DMS114 treated with DMSO at 0.1 percent for 48 hours (cell line): ENCODE results near the gene COX4I1.

ENCODE experiments used
- DNase-seq: peaks from one replicate; lab custom pipeline; 2025; ENCODE audit not compliant: unreplicated experiment; lab: John Stamatoyannopoulos, UW

COX4I1 gene

DNA sequence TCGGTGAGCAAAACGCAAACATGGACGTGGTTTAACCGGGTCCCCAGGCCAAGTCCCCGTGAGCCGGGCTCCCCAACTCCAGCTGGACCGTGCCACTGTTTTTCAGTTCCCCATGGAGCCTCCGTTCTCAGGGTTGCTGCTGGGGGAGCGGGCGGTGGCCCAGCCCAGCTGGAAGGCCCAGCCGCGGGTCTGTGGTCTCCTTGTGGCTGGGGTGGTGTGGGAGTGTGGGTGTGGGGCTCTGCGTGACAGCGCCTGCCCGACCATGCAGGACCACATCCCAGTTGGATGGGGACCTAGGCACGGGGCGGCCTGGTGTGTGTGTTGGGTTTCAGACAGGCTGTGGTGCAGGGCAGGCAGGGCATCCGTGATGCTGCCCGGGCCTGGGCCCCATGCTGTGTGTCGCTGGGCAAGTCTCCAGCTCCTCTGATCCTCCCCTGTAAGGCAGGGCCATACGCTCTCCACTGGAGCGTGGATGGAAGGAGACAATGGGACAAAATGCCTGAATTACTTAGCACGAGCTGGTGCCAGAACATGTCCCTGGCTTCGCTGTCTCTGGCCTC lies 40.3 kb downstream of the COX4I1 start:
- DNase-seq = no peak

- DNase-seq = no peak
Observed at GRCh38 chr16:85840395-85840794, 40.9 kb downstream of the COX4I1 start.

GRCh38 chr16:85840801-85841200 lies 41.3 kb downstream of the COX4I1 start:
- DNase-seq = no peak

DNA sequence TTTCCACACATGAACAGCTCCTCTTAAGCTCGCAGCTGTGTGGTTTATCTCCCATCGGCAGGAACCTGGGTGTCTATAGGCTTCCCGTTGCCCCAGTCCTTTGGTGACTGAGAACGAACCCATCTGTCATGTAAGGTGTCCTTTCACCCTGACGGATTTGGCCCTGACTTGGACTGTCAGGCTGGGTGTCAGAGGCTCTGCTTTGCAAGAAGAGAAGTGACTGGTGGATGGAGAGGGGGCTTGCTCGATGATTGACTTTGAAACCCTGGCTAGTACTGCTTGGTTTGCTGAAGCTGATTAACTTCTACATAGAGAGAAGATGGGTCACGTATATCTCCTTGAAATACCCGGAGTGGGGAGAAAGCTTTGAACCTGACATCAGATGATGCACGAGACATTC lies 42.9 kb downstream of the COX4I1 start:
- DNase-seq = no peak

DNA sequence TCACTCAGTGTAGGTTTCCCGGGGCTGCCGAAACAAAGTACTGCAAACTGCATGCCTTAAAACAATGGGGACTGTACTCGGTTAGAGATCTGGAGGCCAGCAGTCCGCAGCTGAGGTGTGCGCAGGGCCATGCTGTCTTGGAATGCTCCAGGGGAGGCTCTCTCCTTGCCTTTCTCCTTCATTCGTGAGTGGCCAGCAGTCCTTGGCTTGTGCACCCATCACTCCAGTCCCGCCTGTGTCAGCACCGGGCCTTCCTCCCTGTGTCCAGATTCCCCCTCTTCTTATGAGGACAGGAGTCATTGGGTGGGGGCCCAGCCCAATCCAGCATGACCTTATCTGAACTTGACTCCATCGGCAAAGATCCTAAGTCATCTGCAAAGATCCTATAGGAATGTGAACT lies 43.4 kb downstream of the COX4I1 start:
- no peak for DNase-seq

DNA sequence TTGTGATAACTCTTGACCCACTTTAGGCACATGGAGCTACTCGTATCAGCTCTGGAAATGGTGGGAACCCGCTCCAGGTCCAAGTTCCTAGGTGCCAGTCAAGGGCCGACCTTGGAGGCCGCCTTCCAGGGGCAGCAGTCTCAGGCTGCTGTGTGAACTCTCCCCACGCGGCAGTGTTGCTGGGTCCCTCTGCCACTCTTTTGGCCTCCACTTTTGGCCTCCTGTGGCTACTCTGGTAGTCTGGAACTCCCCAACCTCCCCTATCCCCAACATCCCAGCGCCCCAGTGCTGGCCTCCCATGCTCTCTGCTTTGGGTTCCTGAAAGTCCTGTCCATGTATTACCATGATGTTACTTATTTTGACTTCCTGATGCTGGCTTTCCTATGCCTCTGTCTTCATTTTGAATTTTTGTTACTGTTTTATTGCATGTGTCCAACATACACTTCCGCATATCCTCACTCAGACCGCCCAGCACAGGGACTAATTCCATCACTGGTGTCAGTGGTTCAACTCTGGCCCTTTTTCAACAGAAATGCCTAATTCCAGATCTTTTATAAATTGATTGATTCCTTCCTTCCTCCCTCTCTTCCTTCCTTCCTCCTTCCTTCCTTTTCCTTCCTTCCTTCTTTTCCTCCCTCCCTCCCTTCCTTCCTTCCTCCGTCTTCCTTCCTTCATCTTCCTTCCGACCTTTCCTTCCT lies 44.1 kb downstream of the COX4I1 start:
- no peak for DNase-seq

DNA sequence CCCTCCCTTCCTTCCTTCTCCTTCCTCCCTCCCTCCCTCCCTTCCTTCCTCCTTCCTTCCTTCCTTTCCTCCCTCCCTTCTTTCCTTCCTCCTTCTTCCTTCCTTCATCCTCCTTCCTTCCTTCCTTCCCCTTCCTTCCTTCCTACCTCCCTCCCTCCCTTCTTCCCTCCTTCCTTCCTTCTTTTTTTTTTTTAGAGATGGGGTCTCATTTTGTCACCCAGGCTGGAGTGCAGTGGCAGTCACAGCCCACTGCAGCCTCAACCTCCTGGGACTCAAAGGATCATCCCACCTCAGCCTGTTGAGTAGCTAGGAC lies 44.6 kb downstream of the COX4I1 start:
- no peak for DNase-seq

- DNase-seq = no peak
Observed at GRCh38 chr16:85844786-85845185, 45.3 kb downstream of the COX4I1 start.

DNA sequence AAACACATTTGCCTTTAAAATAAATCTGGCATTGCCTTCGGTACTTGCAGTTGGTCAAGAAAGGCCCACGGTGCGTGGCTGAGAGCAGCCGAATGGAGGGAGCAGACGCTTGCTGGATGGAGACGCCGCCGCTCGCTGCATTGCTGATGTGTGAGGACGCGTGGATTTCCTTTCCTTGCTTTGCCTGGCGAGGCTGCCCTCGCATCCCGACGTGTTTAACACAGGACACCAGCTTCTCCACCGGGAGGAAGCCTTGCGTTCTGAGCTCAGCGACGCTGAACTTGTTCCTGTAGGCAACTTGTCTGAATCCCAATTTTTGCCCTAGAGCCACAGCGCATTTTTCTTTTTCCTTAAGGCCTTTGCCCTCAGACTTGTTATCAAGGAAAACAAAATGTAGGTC lies 45.8 kb downstream of the COX4I1 start:
- DNase-seq = no peak

DNA sequence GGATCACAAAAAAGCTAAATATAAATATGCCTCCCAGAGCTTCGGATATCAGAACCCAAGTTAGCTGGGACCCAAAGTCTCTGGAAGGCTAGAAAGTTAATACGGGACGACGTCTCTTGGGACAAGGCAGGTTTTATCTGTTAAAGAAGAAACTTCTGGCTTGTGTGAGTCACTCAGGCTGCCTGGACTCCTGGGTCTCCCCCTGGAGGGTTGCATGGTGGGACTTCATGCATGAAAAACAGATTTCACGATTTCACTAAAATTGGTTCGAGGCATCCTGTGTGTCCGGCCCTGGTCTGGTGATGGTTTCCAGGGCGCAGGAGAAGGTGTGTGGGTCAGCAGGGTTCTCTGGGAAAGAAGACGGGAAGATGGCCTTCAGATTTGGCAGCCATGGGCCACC lies 47.0 kb downstream of the COX4I1 start:
- no peak for DNase-seq

- DNase-seq = no peak
Observed at GRCh38 chr16:85847036-85847435, 47.5 kb downstream of the COX4I1 start.

GRCh38 chr16:85847681-85848601 lies 48.4 kb downstream of the COX4I1 start:
- no peak for DNase-seq

DNA sequence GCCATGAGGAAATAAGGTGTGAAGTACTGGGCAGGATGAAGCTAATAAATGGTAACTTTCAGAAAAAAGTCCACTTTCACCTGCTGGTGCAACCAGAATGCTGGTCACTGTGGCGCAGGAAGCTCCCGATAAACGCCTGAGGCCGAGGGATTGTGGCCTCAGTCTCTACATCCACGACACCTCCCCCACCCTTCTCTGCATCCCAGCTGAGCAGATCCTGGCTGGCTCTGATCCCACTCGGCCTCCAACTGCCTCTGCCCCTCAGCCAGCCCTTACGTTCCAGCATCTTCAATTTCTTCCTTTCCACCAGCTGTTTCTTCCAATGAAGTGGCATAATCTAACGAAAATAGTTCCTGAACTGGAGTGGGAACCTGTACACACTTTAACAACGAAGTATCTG lies 49.5 kb downstream of the COX4I1 start:
- DNase-seq = no peak

GRCh38 chr16:85849388-85849787 lies 49.9 kb downstream of the COX4I1 start:
- no peak for DNase-seq

DNA sequence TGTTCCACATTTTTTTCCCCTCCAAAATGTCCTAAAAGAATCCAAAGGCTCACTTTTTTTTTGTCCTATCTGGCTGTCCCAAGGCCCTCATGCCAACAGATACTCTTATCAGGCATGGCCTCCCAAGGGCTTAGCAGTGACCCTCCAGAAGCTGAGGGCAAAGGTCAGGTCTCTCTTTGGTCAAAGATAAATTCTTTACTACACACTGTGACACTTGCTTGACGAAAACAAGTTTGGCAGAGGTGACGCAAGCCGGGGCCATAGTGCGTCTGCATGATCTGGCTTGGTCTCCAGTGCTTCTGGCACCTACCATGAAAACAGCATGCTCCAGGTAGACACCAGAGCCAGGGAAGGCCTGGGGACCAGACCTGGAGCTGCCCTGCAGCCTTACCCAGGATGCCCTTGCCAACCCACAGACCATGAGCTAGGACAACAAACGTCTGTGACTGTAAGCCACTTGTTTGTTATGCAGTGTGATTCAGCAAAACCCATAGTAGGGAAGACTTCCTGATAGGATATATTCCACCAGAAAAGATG lies 50.9 kb downstream of the COX4I1 start:
- no peak for DNase-seq

- DNase-seq = no peak
Observed at GRCh38 chr16:85851034-85851785, 51.7 kb downstream of the COX4I1 start.

DNA sequence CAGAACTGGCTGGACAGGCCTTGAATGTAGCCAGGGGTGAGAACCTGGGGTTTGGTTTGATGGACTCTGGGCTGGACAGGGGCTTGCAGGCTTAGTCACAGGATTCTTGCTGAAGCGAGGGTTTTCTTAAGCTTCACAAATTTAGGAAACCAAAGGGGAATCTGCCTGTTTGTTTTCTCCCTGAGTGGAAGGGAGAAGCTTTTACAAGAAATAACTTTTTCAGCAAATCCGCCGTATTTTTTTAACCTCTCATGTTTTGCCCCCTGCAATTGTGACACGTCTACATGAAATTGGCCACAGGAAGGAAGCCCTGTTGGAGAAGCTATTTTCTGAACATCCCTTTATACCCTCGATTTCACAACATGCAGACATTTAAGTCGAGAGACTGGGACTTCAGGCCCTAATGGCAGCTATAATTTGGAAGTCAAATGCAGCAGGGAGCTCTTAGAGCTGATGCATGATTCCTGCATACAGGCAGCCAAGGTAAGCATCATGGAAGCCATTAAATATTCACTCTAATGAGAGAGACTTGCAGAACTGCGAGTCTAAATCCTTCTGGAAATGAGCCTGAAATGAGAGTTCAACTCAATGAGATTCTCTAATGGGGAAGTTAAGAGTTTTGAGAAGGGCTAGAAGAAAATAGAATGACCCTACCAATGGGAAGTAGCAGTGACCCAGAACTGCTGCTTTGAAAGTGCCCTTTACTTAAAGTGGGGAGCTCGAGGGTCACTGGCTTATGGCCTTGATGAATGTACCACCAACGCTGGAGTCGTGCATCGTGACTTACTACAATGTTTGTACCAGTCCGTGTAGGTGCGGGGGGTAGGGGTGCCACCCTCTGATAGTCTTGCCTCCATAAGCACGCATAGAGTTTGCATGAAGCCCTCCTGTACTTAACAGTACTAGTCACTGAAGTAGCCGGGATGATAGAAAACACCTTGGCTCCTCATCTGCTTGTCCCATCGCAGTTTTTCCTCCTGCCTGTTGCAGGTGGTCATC lies 54.4 kb downstream of the COX4I1 start:
- no peak for DNase-seq

DNA sequence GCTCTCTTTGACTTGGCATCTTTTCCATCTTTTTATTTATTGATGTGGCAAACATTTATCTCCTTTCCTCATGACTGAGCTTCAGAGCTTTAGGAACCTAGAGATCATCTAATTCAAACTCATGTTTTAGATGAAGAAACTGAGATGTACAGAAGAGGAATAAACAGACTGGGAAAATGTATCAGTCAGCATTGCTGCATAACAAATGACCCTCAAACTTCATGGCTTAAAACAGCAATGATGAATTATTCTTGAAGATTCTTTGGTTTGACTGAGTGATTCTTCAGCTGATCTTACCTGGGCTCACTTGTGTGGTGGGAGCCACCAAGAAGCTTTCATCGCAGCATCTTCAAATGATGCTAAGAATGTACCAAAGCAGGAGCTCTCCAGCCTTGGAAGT lies 55.4 kb downstream of the COX4I1 start:
- no peak for DNase-seq

DNA sequence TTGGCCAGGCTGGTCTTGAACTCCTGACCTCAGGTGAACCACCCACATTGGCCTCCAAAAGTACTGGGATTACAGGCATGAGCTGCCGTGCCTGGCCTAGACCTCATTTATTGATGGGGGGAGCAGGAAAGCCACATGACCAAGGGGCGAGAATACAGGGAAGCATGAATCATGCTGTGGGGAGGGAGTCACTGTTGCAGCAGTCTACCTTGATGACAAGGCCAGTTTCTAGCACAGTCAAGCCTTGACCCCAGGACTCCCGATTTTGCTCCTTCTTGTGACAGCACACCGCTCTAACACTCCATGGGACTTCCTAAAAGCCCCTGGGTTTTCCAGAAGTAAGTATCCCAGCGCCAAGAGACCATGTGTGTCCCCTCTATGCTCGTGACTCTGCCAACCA lies 56.6 kb downstream of the COX4I1 start:
- no peak for DNase-seq

GRCh38 chr16:85856585-85856984 lies 57.1 kb downstream of the COX4I1 start:
- DNase-seq = no peak
